Panc1 (cell line): Measurements from ENCODE around the gene HUNK. TPM values are rescaled to one million over a fixed set of nuclear protein-coding genes. Genes with fewer than 3 reads are reported as not detected.

ENCODE experiments used
- ATAC-seq: fragments of 200-7000 bp; cut with Tn5 transposase; 2 replicates; pipeline ENCODE4 v1.9.1; 2020; ENCODE audit warnings: mild to moderate bottlenecking, moderate library complexity
- BruUV-seq: library from RNA; stranded (reverse); fragments of 400-500 nt; replicated peaks from 2 replicates; lab custom pipeline; 2021; lab: Mats Ljungman, UMichigan
- CTCF ChIA-PET: fragments of 300-600 bp; sonication (Branson Sonifier 250); formaldehyde crosslinking; loops from one replicate; lab custom pipeline; 2022; ENCODE audit warnings: antibody characterized with exemption; lab: Charles Lee
- POLR2A ChIA-PET: fragments of 300-600 bp; sonication (Branson Sonifier 250); formaldehyde crosslinking; loops from one replicate; lab custom pipeline; 2022; ENCODE audit warnings: antibody characterized with exemption; lab: Charles Lee
- DNase-seq: peaks from one replicate; pipeline ENCODE4 v3.0.0-alpha.2; 2010; ENCODE audit warnings: low read depth, low spot score
- H3K27ac ChIP-seq: 2 replicates; pipeline ENCODE4 v1.5.1; 2011; ENCODE audit warnings: mild to moderate bottlenecking, low read length, inconsistent platforms
- H3K27me3 ChIP-seq: fragments of 200-500 bp; sonication (Bioruptor generic); 2 replicates; pipeline ENCODE4 v1.6.0; 2014; ENCODE audit warnings: low read length, inconsistent platforms; ENCODE audit not compliant: control insufficient read depth, insufficient read depth
- H3K36me3 ChIP-seq: fragments of 200-500 bp; sonication (Bioruptor generic); 2 replicates; pipeline ENCODE4 v1.5.1; 2014; ENCODE audit warnings: inconsistent platforms, mild to moderate bottlenecking, low read length, moderate library complexity; ENCODE audit not compliant: control insufficient read depth, insufficient read depth
- H3K4me1 ChIP-seq: 2 replicates; pipeline ENCODE4 v1.5.1; 2011; ENCODE audit warnings: inconsistent platforms, mild to moderate bottlenecking, low read length, moderate library complexity; ENCODE audit not compliant: control insufficient read depth, insufficient read depth
- H3K4me3 ChIP-seq, 2 experiments: 2 replicates each; pipeline ENCODE4 v1.5.1; 2011 to 2012; ENCODE audit warnings: low read depth in 2 of 2, low read length in 2 of 2, mild to moderate bottlenecking in 2 of 2, inconsistent platforms in 1 of 2, moderate library complexity in 1 of 2
- H3K9me3 ChIP-seq: fragments of 200-500 bp; sonication (Bioruptor generic); 2 replicates; pipeline ENCODE4 v1.5.1; 2014; ENCODE audit warnings: low read depth, mild to moderate bottlenecking, inconsistent platforms, low read length, moderate library complexity; ENCODE audit not compliant: control insufficient read depth, insufficient read depth
- CTCF ChIP-seq: fragments of 450-650 bp; IDR thresholded peaks from 2 replicates; pipeline ENCODE4 v1.5.1; 2017; ENCODE audit warnings: mild to moderate bottlenecking
- POLR2AphosphoS5 ChIP-seq: IDR thresholded peaks from 2 replicates; pipeline ENCODE4 v1.6.1; 2012; ENCODE audit warnings: mild to moderate bottlenecking, low read depth, low read length, moderate library complexity
- SIN3A ChIP-seq: IDR thresholded peaks from 2 replicates; pipeline ENCODE4 v1.6.1; 2012; ENCODE audit warnings: low read depth, mild to moderate bottlenecking, low read length, moderate library complexity, borderline replicate concordance; ENCODE audit not compliant: insufficient read depth
- TCF7L2 ChIP-seq: IDR thresholded peaks from 2 replicates; pipeline ENCODE4 v1.6.1; 2011; ENCODE audit warnings: mild to moderate bottlenecking, low read depth, low read length, inconsistent platforms
- in situ Hi-C: cut with HindIII; loops from 2 replicates; pipeline ENCODE4 v1.10.0; 2016; ENCODE audit warnings: low sequenced_read_pairs, low pct_unique_long_range_greater_than_20kb
- intact Hi-C: fragments of 100-400 bp; cut with micrococcal nuclease; formaldehyde crosslinking; loops from one replicate; pipeline ENCODE4 v1.10.0; 2022; ENCODE audit not compliant: unreplicated experiment
- total RNA-seq: library from RNA; stranded (reverse); gene quantifications from one replicate; pipeline ENCODE4 v1.2.1, GENCODE V29; 2021; ENCODE audit not compliant: unreplicated experiment
- TF ChIP-seq, protein P1 (sequence below), 2 experiments: IDR thresholded peaks; 2 replicates each; pipeline ENCODE4 v1.6.1; 2011 to 2012; ENCODE audit warnings: low read depth in 2 of 2, control low read depth in 1 of 2, low read length in 1 of 2, mild to moderate bottlenecking in 1 of 2, moderate library complexity in 1 of 2; ENCODE audit not compliant: insufficient read depth in 1 of 2

Gene HUNK
- total RNA-seq, 1 experiment from 2014 or later: 0.05 TPM

- no peaks in the 10 kb centered on the region for H3K9me3 ChIP-seq
- CTCF ChIA-PET: no interaction called here
- H3K27ac ChIP-seq: no peak overlapping the region
- in situ Hi-C loops: no loop called here
- no peaks in the 10 kb centered on the region for H3K4me1 ChIP-seq
- ATAC-seq (no peak), DNase-seq (no peak)
- H3K4me3 ChIP-seq: no peak overlapping the region
- BruUV-seq: no TSS peak
- no peaks in the 10 kb centered on the region for H3K36me3 ChIP-seq
- POLR2A ChIA-PET: no interaction called here
- TF ChIP-seq POLR2AphosphoS5 (no peak), CTCF (no peak), SIN3A (no peak), TCF7L2 (no peak)
- TF ChIP-seq, protein P1, sequence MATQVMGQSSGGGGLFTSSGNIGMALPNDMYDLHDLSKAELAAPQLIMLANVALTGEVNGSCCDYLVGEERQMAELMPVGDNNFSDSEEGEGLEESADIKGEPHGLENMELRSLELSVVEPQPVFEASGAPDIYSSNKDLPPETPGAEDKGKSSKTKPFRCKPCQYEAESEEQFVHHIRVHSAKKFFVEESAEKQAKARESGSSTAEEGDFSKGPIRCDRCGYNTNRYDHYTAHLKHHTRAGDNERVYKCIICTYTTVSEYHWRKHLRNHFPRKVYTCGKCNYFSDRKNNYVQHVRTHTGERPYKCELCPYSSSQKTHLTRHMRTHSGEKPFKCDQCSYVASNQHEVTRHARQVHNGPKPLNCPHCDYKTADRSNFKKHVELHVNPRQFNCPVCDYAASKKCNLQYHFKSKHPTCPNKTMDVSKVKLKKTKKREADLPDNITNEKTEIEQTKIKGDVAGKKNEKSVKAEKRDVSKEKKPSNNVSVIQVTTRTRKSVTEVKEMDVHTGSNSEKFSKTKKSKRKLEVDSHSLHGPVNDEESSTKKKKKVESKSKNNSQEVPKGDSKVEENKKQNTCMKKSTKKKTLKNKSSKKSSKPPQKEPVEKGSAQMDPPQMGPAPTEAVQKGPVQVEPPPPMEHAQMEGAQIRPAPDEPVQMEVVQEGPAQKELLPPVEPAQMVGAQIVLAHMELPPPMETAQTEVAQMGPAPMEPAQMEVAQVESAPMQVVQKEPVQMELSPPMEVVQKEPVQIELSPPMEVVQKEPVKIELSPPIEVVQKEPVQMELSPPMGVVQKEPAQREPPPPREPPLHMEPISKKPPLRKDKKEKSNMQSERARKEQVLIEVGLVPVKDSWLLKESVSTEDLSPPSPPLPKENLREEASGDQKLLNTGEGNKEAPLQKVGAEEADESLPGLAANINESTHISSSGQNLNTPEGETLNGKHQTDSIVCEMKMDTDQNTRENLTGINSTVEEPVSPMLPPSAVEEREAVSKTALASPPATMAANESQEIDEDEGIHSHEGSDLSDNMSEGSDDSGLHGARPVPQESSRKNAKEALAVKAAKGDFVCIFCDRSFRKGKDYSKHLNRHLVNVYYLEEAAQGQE (IDR thresholded peaks at IDR 0.05; ENCODE audit: insufficient read depth in 1 of 2, low read depth in 2 of 2, low read length in 1 of 2): no peak
- intact Hi-C loops: no loop called here
- H3K27me3 ChIP-seq: 0 out of 2 replicates have a peak, but pooled peaks cover 3% of the 10 kb centered on the region
Measured at GRCh38 chr21:31892686-31893085, 19.9 kb downstream of the HUNK start.

- Histone ChIP-seq H3K36me3 (no peaks in the 10 kb centered on the region), H3K4me3 (no peak overlapping the region), H3K9me3 (no peaks in the 10 kb centered on the region), H3K27ac (no peak overlapping the region), H3K4me1 (no peaks in the 10 kb centered on the region), H3K27me3 (no peaks in the 10 kb centered on the region)
- in situ Hi-C loops (no loop called here), intact Hi-C loops (no loop called here)
- DNase-seq: no peak
- no TSS peak for BruUV-seq
- no peak for ATAC-seq
- CTCF ChIA-PET: no interaction called here
- POLR2A ChIA-PET: no interaction called here
- TF ChIP-seq CTCF: no peak
- TF ChIP-seq POLR2AphosphoS5: no peak
- TF ChIP-seq TCF7L2: no peak
- TF ChIP-seq, protein P1 (IDR thresholded peaks at IDR 0.05; ENCODE audit: insufficient read depth in 1 of 2, low read depth in 2 of 2, low read length in 1 of 2): no peak
- no peak for TF ChIP-seq SIN3A
Measured at GRCh38 chr21:31893851-31894415, 21.1 kb downstream of the HUNK start.
